Measurements from ENCODE around the gene SS18L1.

DNA sequence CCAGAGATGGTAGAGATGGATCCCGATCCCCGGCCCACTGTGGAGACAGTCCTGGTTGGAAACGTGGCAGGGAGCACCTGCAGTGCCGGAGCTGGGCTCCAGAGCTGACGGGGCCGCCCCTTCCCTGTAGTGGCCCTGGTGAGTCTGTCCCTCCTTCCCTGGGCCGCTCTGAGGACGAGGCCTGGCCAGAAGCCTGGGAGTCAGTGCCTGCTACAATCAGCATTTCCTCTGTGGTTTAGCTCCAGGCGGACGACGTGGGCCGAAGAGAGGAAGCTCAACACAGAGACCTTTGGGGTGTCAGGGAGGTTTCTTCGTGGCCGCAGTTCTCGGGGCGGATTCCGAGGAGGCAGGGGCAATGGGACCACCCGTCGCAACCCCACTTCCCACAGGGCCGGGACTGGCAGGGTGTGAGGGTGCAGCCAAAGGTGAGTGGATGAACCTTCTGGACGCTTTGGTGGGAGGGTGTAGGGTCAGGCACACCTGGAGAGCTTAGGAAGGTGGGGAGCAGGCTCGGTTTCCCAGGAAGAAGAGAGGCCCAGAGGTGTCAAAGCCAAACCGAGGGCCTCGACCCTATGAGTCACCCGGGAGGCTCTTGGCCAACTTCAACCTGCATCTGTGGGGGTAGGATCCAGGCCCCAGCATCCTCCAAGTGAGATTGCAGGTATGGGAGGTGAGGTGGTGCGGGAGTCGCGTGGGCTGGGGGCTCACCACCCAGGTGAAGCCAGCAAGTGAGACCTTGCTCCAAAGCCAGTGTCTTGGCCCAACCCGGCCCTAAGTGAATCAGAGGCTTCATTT lies 10.3 kb upstream of the SS18L1 start:
- TF ChIP-seq, protein P1, sequence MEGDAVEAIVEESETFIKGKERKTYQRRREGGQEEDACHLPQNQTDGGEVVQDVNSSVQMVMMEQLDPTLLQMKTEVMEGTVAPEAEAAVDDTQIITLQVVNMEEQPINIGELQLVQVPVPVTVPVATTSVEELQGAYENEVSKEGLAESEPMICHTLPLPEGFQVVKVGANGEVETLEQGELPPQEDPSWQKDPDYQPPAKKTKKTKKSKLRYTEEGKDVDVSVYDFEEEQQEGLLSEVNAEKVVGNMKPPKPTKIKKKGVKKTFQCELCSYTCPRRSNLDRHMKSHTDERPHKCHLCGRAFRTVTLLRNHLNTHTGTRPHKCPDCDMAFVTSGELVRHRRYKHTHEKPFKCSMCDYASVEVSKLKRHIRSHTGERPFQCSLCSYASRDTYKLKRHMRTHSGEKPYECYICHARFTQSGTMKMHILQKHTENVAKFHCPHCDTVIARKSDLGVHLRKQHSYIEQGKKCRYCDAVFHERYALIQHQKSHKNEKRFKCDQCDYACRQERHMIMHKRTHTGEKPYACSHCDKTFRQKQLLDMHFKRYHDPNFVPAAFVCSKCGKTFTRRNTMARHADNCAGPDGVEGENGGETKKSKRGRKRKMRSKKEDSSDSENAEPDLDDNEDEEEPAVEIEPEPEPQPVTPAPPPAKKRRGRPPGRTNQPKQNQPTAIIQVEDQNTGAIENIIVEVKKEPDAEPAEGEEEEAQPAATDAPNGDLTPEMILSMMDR (IDR thresholded peaks at IDR 0.05) = no peak
- TF ChIP-seq POLR2A (IDR thresholded peaks at IDR 0.05) (no peak), POLR2AphosphoS5 (IDR thresholded peaks at IDR 0.05) (no peak), EP300 (IDR thresholded peaks at IDR 0.05) (no peak)
